Adrenal gland (tissue), 12 donors: ENCODE measurements around the gene SRGAP1. TPM values are rescaled to one million over a fixed set of nuclear protein-coding genes. Genes with fewer than 3 reads are reported as not detected.

Experiments
- DNase-seq, 7 donors: peaks; one replicate each; pipeline ENCODE4 v3.0.0-alpha.2; 2019 to 2020
- H3K27ac ChIP-seq, 5 donors: fragments of 200-600 bp; sonication (generic) in 4 of 5; 1 replicate in 3 of 5; 2 replicates in 2 of 5; pipeline versions ENCODE4 v1.5.1 to v1.8.0; 2016 to 2020; ENCODE audit warnings: mild to moderate bottlenecking in 1 of 5
- H3K27me3 ChIP-seq: fragments of 200-600 bp; 2 replicates; pipeline ENCODE4 v1.8.0; 2021
- H3K36me3 ChIP-seq, 2 donors: fragments of 200-600 bp; replicated peaks in 1 of 2; 1 replicate in 1 of 2; 2 replicates in 1 of 2; pipeline versions ENCODE4 v1.5.1 to v1.8.0; 2018 to 2022
- H3K4me1 ChIP-seq, 2 donors: fragments of 200-600 bp; replicated peaks in 1 of 2; 1 replicate in 1 of 2; 2 replicates in 1 of 2; pipeline versions ENCODE4 v1.5.1 to v1.8.0; 2018 to 2021
- H3K4me3 ChIP-seq, 4 donors: fragments of 200-600 bp; sonication (generic) in 3 of 4; one replicate each; pipeline ENCODE4 v1.5.1; 2016 to 2018
- H3K9me3 ChIP-seq, 3 donors: fragments of 200-600 bp; sonication (generic) in 1 of 3; replicated peaks in 1 of 3; 1 replicate in 2 of 3; 2 replicates in 1 of 3; pipeline versions ENCODE4 v1.5.1 to v1.8.0; 2016 to 2021
- POLR2A ChIP-seq, 2 donors: fragments of 450-650 bp; IDR thresholded peaks; one replicate each; pipeline ENCODE4 v1.6.1; 2017; ENCODE audit warnings: antibody characterized with exemption in 2 of 2, mild to moderate bottlenecking in 2 of 2, moderate library complexity in 1 of 2
- WGBS, 4 donors: extraction: QIAGEN DNeasy Blood & Tissue Kit in 2 of 4; methylation state at CpG; one replicate each; pipeline versions ENCODE4 v1.1.5 to v1.1.7; 2013 to 2017; 5-methylcytosine and 5-hydroxymethylcytosine counted together
- intact Hi-C, 2 donors: fragments of 100-400 bp; cut with DNase I; formaldehyde crosslinking; loops; one replicate each; pipeline versions ENCODE4 v1.14.1 to v1.15.0; 2022 to 2023
- polyA plus RNA-seq, 3 donors: library from polyadenylated mRNA; stranded (reverse); fragments of 200-250 nt in 2 of 3; fragments of 350-450 nt in 1 of 3; fragmentation: Illumina TruSeq in 1 of 3; extraction: RNeasy Lipid Tissue Mini Kit (QIAGEN cat#74804) in 1 of 3; gene quantifications; one replicate each; pipeline ENCODE4 v1.2.3, GENCODE V29; 2013 to 2014
- total RNA-seq, 9 donors: library from RNA; depleted of rRNA in 4 of 9; stranded (reverse); fragments of >200 nt in 4 of 9; fragments of 120-200 nt in 1 of 9; fragmentation: NEBNext Ultra II Directional in 1 of 9; extraction: Animal tissue kit (Norgen Biotek cat#: 25700) in 1 of 9; gene quantifications; one replicate each; pipeline versions ENCODE4 v1.1.0 to v1.2.4, GENCODE V29; 2013 to 2023
- TF ChIP-seq, protein P1 (sequence below), 6 experiments: fragments of 450-650 bp in 4 of 6; fragments of 200-600 bp in 2 of 6; sonication (generic) in 1 of 6; IDR thresholded peaks; 1 replicate in 5 of 6; 2 replicates in 1 of 6; pipeline versions ENCODE4 v1.5.1 to v1.8.0; 2016 to 2021; ENCODE audit warnings: antibody characterized with exemption in 6 of 6, mild to moderate bottlenecking in 2 of 6, moderate library complexity in 1 of 6
- donor health status: healthy with polysubstance abuse.
- donor health status: Bipolar disorder and iron deficiency.
- donor health status: DM: yes; HTN: yes; CAD: no.
- donor health status: DM: no; HTN: no; CAD: no.
- donor health status: DM: no; HTN: no; CAD: no.
- donor health status: DM: yes; HTN: yes; CAD: no.

Gene SRGAP1
- total and polyA plus RNA-seq, 12 donors = 2.4 to 35.6 (median 9.8) TPM

DNA sequence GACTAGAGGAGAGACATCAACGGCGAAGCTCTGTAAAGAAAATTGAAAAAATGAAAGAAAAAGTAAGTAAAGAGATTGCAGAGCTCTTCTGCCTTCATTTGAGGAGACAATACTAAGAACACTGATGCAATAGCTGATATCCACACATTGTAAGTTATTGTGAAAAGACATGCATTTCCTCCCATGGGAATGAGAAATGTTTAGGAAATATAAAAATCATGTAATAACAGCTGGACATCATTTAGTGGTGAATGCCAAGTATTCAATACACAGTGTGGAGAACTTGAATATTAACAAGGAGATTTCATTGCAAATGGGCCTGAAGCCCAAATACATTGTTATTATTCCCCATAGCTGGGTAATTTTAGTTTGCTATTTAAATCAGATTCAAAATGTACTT is 198.4 kb downstream of the SRGAP1 start:
- 82 to 95% (median 86%) methylated on average over 2 of the region's 2 CpGs for WGBS, 4 donors
- Histone ChIP-seq H3K9me3 (no peaks in the 10 kb centered on the region), H3K4me3 (no peak overlapping the region), H3K4me1 (peaks cover 5 to 9% of the 10 kb centered on the region in 2 donors), H3K27ac (no peak overlapping the region), H3K36me3 (no peaks in the 10 kb centered on the region), H3K27me3 (no peaks in the 10 kb centered on the region)
- TF ChIP-seq, protein P1, sequence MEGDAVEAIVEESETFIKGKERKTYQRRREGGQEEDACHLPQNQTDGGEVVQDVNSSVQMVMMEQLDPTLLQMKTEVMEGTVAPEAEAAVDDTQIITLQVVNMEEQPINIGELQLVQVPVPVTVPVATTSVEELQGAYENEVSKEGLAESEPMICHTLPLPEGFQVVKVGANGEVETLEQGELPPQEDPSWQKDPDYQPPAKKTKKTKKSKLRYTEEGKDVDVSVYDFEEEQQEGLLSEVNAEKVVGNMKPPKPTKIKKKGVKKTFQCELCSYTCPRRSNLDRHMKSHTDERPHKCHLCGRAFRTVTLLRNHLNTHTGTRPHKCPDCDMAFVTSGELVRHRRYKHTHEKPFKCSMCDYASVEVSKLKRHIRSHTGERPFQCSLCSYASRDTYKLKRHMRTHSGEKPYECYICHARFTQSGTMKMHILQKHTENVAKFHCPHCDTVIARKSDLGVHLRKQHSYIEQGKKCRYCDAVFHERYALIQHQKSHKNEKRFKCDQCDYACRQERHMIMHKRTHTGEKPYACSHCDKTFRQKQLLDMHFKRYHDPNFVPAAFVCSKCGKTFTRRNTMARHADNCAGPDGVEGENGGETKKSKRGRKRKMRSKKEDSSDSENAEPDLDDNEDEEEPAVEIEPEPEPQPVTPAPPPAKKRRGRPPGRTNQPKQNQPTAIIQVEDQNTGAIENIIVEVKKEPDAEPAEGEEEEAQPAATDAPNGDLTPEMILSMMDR (IDR thresholded peaks at IDR 0.05) = no peak
- no peak for TF ChIP-seq POLR2A (IDR thresholded peaks at IDR 0.05)
- intact Hi-C loops = no loop called here
- DNase-seq = no peak

DNA sequence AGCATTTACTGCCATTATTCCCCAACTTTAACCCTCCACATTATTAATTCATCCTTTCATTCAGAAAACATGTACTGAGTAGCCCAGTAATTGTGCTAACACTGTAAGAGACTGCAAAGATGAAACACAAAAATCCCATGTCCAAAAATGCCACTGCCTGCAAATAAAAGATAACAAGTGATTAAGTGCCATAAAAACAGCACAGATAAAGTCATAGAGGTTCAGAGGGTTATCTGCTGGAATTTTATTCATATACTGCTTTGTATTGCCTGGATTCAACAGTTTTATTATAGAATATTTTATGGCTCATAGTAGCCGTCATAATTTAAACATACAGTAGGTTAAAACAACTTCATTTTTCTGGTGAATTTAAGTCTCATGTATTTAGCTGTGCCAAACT is 199.7 kb downstream of the SRGAP1 start:
- H3K4me3 ChIP-seq = no peak overlapping the region
- no peak overlapping the region for H3K27ac ChIP-seq
- no peaks in the 10 kb centered on the region for H3K36me3 ChIP-seq
- H3K9me3 ChIP-seq = no peaks in the 10 kb centered on the region
- intact Hi-C loops = no loop called here
- TF ChIP-seq, protein P1 (IDR thresholded peaks at IDR 0.05) = no peak
- no peak for TF ChIP-seq POLR2A (IDR thresholded peaks at IDR 0.05)
- peaks cover 5 to 9% of the 10 kb centered on the region in 2 donors for H3K4me1 ChIP-seq
- H3K27me3 ChIP-seq = no peaks in the 10 kb centered on the region
- WGBS, 4 donors = 47 to 65% (median 57%) methylated on average over 1 of the region's 1 CpG
- no peak for DNase-seq

DNA sequence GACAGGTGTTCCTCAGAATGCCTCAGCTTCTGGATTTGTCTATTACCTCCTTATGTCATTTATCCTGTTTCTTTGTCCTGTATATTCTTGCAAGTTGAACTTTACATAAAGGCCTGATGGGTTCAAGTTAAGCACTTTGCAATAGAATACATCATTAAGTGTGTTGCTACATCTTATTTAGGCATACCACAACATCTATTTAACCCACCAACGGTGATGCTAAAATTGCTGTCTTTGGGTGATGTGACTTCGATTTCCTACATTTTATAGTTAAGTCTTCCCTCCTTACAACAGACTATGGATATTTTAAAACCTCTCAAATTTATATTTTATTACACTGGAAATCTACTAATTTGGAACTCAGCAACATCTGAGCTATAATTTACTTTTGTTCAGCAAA is 206.6 kb downstream of the SRGAP1 start:
- no peak for DNase-seq
- intact Hi-C loops = no loop called here
- Histone ChIP-seq H3K36me3 (no peaks in the 10 kb centered on the region), H3K4me3 (no peak overlapping the region), H3K9me3 (no peaks in the 10 kb centered on the region), H3K27me3 (no peaks in the 10 kb centered on the region), H3K4me1 (no peaks in the 10 kb centered on the region), H3K27ac (no peak overlapping the region)
- TF ChIP-seq, protein P1 (IDR thresholded peaks at IDR 0.05) = no peak
- no peak for TF ChIP-seq POLR2A (IDR thresholded peaks at IDR 0.05)
- WGBS, 4 donors = 38 to 47% (median 44%) methylated on average over 2 of the region's 2 CpGs

DNA sequence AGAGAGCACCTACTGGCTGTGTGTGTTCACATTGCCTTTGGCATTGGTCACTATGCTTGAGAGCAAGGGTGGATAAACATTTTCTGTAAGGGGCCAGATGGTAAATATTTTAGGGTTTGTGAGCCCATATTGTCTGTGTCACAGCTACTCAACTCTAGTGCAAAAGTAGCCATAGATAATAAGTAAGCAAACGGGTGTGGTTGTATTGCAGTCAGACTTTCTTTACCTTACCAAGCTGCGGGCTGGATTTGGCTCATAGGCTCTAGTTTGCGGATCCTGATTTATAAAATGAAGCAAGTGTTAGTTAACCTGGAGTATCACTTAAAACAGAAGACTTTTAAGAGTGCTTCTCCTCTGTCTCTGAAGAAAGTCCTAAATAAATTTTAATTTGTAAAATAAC is 208.6 kb downstream of the SRGAP1 start:
- Histone ChIP-seq H3K27ac (no peak overlapping the region), H3K27me3 (no peaks in the 10 kb centered on the region), H3K9me3 (no peaks in the 10 kb centered on the region), H3K36me3 (no peaks in the 10 kb centered on the region), H3K4me1 (no peaks in the 10 kb centered on the region), H3K4me3 (no peak overlapping the region)
- WGBS, 4 donors = 94 to 98% (median 96%) methylated on average over 3 of the region's 3 CpGs
- intact Hi-C loops = no loop called here
- no peak for DNase-seq
- TF ChIP-seq, protein P1 (IDR thresholded peaks at IDR 0.05) = no peak
- TF ChIP-seq POLR2A (IDR thresholded peaks at IDR 0.05) = no peak
